GM12875 (cell line): ENCODE measurements around the gene PKN2.

Experiments used
- H3K4me3 ChIP-seq: one replicate; pipeline ENCODE4 v1.5.1; 2011; ENCODE audit warnings: low read depth, low read length, control low read depth
- TF ChIP-seq, protein P1 (sequence below): IDR thresholded peaks from 2 replicates; pipeline ENCODE4 v1.5.1; 2011; ENCODE audit warnings: low read depth, mild to moderate bottlenecking, control low read depth, inconsistent platforms, low read length, moderate library complexity, borderline replicate concordance; ENCODE audit not compliant: insufficient read depth

Gene PKN2

DNA sequence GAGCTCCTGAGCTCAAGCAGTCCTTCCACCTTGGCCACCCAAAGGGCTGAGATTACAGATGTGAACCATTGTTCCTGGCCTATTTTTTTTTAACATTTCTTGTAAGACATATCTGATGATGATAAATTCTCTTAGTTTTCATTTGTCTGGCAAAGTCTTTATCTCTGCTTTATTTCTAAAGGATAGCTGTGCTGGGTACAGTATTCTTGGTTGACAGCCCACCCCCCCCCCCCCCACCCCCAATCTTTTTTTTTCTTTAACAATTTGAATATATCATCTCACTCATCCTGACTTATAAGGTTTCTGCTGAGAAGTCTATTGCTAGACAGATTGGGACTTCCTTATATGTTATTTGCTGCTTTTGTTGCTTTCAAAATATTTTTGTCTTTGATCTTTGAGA, 51.3 kb downstream of the PKN2 start:
- H3K4me3 ChIP-seq = no peak overlapping the region
- TF ChIP-seq, protein P1, sequence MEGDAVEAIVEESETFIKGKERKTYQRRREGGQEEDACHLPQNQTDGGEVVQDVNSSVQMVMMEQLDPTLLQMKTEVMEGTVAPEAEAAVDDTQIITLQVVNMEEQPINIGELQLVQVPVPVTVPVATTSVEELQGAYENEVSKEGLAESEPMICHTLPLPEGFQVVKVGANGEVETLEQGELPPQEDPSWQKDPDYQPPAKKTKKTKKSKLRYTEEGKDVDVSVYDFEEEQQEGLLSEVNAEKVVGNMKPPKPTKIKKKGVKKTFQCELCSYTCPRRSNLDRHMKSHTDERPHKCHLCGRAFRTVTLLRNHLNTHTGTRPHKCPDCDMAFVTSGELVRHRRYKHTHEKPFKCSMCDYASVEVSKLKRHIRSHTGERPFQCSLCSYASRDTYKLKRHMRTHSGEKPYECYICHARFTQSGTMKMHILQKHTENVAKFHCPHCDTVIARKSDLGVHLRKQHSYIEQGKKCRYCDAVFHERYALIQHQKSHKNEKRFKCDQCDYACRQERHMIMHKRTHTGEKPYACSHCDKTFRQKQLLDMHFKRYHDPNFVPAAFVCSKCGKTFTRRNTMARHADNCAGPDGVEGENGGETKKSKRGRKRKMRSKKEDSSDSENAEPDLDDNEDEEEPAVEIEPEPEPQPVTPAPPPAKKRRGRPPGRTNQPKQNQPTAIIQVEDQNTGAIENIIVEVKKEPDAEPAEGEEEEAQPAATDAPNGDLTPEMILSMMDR = no peak

DNA sequence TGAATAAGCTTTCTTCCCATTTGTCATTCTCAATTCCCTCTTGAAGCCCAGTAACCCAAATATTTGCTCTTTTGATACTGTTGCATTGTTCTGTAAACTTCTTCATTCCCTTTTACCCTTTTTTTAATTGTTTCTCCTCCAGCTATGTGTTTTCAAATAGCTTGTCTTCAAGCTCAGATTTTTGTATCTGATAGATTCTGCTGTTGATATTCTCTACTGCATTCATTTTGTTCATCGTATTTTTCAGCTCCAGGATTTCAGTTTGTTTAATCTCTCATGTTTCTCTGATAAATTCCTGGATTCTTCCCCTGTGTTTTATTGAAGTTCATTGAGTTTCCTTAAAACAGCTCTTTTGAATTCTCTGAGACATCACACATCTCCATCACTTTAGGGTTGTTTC, 51.8 kb downstream of the PKN2 start:
- TF ChIP-seq, protein P1 = no peak
- H3K4me3 ChIP-seq = no peak overlapping the region

DNA sequence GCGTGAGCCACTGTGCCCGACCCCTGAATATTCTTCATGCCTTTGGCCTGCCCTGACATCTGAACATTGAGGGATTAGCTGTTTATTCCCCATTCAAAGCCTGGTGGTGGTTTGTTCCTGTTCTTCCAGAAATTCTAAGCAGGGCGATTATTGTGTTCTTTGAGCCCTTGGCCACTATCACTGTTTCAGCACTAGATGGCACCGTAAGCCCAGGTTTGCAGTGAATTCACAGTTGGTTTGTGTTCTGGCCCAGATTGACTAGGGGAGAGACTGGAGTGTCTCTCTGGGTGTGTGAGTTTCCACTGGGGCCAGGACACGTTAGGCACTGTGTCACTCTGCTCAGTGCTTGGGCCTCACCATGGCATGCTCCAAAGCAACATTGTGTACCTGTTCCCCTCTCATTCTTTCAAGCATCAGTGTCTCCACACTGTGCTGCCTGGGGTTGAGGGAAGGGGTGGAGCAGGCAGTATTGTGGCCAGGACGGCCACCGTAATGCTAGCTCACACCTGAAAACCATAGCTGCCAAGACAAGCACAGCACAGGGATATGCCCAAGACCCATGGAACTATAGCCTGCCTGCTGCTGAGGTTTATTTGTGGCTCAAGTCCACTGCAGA, 52.7 kb downstream of the PKN2 start:
- no peak overlapping the region for H3K4me3 ChIP-seq
- TF ChIP-seq, protein P1 = peak; percentile 57; the same call in 1 of the 2 replicates

DNA sequence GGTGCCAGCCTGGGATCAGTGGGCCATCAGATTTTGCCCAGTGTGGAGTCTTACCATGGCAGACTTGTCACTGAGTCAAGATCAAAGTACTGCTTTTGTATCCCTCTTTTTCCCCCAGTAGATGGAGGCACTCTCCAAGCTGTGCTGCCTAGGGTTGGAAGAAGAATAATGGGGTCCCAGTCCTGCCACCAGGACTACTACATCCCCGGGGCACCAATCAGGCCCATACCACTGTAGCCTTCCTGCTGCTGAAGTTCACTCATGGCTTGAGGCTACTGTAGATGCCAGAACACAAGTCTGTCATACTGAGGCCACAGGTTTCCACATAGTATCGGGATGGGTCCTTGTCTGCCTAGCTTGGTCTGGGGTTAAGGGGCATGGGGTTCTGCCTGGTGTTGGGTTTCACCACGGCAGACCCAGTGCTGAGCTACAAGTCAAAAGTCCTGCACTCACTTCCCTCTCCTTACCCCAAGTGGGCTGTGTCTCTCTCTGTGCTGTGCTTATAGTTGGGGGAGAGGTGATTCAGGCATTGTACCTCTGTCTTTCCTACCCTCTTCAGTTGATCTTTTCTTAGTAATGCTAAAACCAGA, 53.4 kb downstream of the PKN2 start:
- no peak overlapping the region for H3K4me3 ChIP-seq

DNA sequence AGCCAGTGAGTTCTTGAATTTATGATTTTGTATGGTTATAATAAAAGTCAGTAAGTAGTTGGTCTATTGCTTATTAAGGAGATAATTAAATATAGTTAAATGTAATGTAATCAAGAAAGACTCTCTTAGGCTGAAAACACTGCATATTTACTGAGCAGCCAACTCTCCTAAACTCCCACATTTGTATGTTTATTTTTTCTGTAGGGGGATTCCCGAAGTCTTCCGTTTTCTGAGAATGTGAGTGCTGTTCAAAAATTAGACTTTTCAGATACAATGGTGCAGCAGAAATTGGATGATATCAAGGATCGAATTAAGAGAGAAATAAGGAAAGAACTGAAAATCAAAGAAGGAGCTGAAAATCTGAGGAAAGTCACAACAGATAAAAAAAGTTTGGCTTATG, 56.7 kb downstream of the PKN2 start:
- H3K4me3 ChIP-seq = no peak overlapping the region
- TF ChIP-seq, protein P1 = no peak

More for the DNA sequence above, 53.4 kb downstream of the PKN2 start:
- TF ChIP-seq, protein P1 = no peak

DNA sequence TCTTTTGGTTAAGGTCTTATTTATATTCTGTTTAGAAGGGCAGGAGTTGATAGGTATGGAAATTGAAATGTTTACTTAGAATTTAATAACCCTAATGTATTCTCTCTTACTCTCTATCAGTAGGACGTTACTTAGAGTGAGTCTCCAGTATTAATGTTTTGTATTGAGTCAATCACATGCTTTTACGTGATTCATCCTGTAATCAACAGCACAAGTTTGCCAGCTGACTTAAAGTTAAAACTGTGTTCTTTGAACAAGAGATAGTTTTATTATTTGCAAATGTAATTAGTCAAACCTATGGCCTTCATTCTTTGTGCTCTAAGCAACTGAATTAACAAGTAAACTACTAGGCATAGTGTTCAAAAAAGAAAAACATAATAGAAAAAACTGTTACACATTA, 57.3 kb downstream of the PKN2 start:
- no peak overlapping the region for H3K4me3 ChIP-seq
- TF ChIP-seq, protein P1 = no peak

DNA sequence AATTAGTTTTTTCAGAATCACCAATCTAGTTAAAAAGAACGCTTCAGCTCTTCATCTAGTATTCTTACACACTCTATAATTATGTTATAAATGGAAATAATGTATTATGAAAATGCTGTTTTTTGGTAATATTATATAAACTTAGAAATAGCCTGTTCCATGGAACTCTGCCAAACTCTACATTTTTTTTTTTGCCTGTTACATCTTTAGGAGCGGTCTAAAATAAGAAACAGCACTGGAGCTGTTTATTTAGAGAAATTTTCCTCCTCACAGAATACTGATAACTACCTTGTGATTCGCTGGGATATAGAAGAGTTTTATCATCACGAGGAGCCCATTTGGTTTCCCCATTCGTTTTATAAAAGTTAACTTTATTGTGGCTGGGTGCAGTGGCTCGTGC, 58.5 kb downstream of the PKN2 start:
- TF ChIP-seq, protein P1 = no peak

More for the DNA sequence above, 58.5 kb downstream of the PKN2 start:
- H3K4me3 ChIP-seq = no peak overlapping the region
